ENCODE results near the gene PRIMA1. TPM values are rescaled to one million over a fixed set of nuclear protein-coding genes. Genes with fewer than 3 reads are reported as not detected.

PRIMA1 gene
- total RNA-seq, 1 experiment from 2014 or later: 4.9 TPM

DNA sequence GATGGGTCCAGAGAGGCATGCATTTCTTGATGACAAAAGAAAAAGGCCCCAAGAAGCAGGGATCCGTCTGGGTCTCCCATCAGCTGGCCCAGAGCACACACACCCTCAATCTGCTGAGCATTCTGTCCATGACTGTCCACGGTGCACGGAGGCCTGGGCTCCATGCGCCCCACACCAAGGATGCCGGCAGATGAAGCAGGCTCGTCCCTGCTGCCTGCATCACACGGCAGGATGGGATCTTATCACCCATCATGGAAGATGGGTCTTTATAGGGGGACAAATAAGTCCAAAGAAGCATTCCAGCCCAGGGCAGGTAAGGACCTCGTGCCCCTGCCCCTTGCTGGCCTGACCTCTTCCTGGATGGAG, 59.7 kb downstream of the PRIMA1 start:
- no peaks in the 10 kb centered on the region for H3K36me3 Mint-ChIP-seq
- POLR2A ChIA-PET: no interaction called here
- H3K4me1 Mint-ChIP-seq: peaks cover 4% of the 10 kb centered on the region; the same call in 1 of the 2 replicates
- no peak overlapping the region for H3K27ac Mint-ChIP-seq
- no peak overlapping the region for H3K4me3 Mint-ChIP-seq
- H3K9me3 Mint-ChIP-seq: peaks cover 5% of the 10 kb centered on the region; the same call in 1 of the 2 replicates
- H3K27me3 Mint-ChIP-seq (ENCODE audit: low read depth): no peaks in the 10 kb centered on the region
- DNase-seq (ENCODE audit: low spot score) (no peak), ATAC-seq (no peak)
- TF ChIP-seq ESRRA (CRISPR knock-in tag; IDR thresholded peaks at IDR 0.05; ENCODE audit: borderline replicate concordance) (no peak), FOXK1 (CRISPR knock-in tag; IDR thresholded peaks at IDR 0.05) (no peak), ZNF317 (CRISPR knock-in tag; IDR thresholded peaks at IDR 0.05; ENCODE audit: borderline replicate concordance, low read depth) (no peak), OVOL2 (CRISPR knock-in tag; IDR thresholded peaks at IDR 0.05; ENCODE audit: borderline replicate concordance) (no peak), TCF7 (CRISPR knock-in tag; IDR thresholded peaks at IDR 0.05; ENCODE audit: low read depth) (no peak), ZNF263 (CRISPR knock-in tag; IDR thresholded peaks at IDR 0.05; ENCODE audit: low read depth) (no peak), SMAD3 (CRISPR knock-in tag; IDR thresholded peaks at IDR 0.05; ENCODE audit: borderline replicate concordance) (no peak), ELF4 (CRISPR knock-in tag; IDR thresholded peaks at IDR 0.05; ENCODE audit: low read depth) (no peak), ATF1 (CRISPR knock-in tag; IDR thresholded peaks at IDR 0.05) (no peak)
- TF ChIP-seq, protein P1, sequence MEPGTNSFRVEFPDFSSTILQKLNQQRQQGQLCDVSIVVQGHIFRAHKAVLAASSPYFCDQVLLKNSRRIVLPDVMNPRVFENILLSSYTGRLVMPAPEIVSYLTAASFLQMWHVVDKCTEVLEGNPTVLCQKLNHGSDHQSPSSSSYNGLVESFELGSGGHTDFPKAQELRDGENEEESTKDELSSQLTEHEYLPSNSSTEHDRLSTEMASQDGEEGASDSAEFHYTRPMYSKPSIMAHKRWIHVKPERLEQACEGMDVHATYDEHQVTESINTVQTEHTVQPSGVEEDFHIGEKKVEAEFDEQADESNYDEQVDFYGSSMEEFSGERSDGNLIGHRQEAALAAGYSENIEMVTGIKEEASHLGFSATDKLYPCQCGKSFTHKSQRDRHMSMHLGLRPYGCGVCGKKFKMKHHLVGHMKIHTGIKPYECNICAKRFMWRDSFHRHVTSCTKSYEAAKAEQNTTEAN (CRISPR knock-in tag; IDR thresholded peaks at IDR 0.05): no peak
- TF ChIP-seq, protein P2, sequence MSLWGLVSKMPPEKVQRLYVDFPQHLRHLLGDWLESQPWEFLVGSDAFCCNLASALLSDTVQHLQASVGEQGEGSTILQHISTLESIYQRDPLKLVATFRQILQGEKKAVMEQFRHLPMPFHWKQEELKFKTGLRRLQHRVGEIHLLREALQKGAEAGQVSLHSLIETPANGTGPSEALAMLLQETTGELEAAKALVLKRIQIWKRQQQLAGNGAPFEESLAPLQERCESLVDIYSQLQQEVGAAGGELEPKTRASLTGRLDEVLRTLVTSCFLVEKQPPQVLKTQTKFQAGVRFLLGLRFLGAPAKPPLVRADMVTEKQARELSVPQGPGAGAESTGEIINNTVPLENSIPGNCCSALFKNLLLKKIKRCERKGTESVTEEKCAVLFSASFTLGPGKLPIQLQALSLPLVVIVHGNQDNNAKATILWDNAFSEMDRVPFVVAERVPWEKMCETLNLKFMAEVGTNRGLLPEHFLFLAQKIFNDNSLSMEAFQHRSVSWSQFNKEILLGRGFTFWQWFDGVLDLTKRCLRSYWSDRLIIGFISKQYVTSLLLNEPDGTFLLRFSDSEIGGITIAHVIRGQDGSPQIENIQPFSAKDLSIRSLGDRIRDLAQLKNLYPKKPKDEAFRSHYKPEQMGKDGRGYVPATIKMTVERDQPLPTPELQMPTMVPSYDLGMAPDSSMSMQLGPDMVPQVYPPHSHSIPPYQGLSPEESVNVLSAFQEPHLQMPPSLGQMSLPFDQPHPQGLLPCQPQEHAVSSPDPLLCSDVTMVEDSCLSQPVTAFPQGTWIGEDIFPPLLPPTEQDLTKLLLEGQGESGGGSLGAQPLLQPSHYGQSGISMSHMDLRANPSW (CRISPR knock-in tag; conservative IDR thresholded peaks at IDR 0.05; ENCODE audit: low read depth): no peak
- TF ChIP-seq, protein P3, sequence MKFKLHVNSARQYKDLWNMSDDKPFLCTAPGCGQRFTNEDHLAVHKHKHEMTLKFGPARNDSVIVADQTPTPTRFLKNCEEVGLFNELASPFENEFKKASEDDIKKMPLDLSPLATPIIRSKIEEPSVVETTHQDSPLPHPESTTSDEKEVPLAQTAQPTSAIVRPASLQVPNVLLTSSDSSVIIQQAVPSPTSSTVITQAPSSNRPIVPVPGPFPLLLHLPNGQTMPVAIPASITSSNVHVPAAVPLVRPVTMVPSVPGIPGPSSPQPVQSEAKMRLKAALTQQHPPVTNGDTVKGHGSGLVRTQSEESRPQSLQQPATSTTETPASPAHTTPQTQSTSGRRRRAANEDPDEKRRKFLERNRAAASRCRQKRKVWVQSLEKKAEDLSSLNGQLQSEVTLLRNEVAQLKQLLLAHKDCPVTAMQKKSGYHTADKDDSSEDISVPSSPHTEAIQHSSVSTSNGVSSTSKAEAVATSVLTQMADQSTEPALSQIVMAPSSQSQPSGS (CRISPR knock-in tag; IDR thresholded peaks at IDR 0.05; ENCODE audit: borderline replicate concordance, low read depth): no peak
- TF ChIP-seq, protein P4, sequence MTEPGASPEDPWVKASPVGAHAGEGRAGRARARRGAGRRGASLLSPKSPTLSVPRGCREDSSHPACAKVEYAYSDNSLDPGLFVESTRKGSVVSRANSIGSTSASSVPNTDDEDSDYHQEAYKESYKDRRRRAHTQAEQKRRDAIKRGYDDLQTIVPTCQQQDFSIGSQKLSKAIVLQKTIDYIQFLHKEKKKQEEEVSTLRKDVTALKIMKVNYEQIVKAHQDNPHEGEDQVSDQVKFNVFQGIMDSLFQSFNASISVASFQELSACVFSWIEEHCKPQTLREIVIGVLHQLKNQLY (CRISPR knock-in tag; IDR thresholded peaks at IDR 0.05): no peak
- CTCF ChIA-PET: no interaction called here

DNA sequence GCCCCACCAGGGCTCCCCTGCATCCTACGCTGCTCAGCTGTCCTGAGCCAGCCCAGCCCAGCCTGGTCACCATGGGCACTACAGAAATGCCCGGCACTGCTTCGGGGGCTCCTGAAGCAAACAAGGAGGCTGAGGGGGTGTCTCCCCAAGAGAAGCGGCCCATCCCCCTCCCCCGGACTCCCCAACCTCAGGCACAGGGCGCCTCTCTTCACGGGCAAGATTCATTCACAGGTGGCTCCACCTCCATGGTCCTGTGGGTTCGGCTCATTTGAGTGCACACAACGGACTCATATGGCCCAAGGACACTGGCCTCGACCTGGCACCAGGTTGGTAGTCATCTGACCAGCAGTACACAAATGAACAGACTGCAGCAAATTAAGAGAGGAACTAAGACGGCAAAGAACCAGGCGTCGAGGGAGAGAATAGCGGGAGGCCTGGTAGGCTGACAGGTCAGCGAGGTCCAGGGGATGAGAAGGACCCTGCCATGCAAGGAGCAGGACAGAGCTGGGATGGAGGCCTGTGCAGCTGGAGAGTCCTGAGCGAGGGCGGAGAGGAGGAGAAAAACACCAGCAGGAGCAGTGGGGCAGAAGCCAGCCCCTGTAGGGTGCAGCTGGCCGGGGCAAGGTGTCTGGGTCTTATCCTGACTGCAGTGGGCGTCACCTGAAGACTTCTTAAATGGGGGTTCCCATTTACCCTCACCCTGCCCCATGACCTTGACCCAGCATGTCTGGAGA, 60.2 kb downstream of the PRIMA1 start:
- Mint-ChIP-seq H3K27ac (no peak overlapping the region), H3K4me3 (no peak overlapping the region), H3K36me3 (no peaks in the 10 kb centered on the region), H3K9me3 (peaks cover 5% of the 10 kb centered on the region; the same call in 1 of the 2 replicates), H3K27me3 (ENCODE audit: low read depth) (no peaks in the 10 kb centered on the region), H3K4me1 (peaks cover 4% of the 10 kb centered on the region; the same call in 1 of the 2 replicates)
- ATAC-seq (no peak), DNase-seq (ENCODE audit: low spot score) (no peak)
- CTCF ChIA-PET: no interaction called here
- POLR2A ChIA-PET: no interaction called here
- TF ChIP-seq, protein P5, sequence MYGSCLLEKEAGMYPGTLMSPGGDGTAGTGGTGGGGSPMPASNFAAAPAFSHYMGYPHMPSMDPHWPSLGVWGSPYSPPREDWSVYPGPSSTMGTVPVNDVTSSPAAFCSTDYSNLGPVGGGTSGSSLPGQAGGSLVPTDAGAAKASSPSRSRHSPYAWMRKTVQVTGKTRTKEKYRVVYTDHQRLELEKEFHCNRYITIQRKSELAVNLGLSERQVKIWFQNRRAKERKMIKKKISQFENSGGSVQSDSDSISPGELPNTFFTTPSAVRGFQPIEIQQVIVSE (CRISPR knock-in tag; IDR thresholded peaks at IDR 0.05; ENCODE audit: borderline replicate concordance): no peak
- TF ChIP-seq SOX15 (CRISPR knock-in tag; IDR thresholded peaks at IDR 0.05): no peak
- no peak for TF ChIP-seq CREB1 (CRISPR knock-in tag; IDR thresholded peaks at IDR 0.05)
- TF ChIP-seq, protein P6, sequence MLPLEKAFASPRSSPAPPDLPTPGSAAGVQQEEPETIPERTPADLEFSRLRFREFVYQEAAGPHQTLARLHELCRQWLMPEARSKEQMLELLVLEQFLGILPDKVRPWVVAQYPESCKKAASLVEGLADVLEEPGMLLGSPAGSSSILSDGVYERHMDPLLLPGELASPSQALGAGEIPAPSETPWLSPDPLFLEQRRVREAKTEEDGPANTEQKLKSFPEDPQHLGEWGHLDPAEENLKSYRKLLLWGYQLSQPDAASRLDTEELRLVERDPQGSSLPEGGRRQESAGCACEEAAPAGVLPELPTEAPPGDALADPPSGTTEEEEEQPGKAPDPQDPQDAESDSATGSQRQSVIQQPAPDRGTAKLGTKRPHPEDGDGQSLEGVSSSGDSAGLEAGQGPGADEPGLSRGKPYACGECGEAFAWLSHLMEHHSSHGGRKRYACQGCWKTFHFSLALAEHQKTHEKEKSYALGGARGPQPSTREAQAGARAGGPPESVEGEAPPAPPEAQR (CRISPR knock-in tag; IDR thresholded peaks at IDR 0.05): no peak
- TF ChIP-seq, protein P7, sequence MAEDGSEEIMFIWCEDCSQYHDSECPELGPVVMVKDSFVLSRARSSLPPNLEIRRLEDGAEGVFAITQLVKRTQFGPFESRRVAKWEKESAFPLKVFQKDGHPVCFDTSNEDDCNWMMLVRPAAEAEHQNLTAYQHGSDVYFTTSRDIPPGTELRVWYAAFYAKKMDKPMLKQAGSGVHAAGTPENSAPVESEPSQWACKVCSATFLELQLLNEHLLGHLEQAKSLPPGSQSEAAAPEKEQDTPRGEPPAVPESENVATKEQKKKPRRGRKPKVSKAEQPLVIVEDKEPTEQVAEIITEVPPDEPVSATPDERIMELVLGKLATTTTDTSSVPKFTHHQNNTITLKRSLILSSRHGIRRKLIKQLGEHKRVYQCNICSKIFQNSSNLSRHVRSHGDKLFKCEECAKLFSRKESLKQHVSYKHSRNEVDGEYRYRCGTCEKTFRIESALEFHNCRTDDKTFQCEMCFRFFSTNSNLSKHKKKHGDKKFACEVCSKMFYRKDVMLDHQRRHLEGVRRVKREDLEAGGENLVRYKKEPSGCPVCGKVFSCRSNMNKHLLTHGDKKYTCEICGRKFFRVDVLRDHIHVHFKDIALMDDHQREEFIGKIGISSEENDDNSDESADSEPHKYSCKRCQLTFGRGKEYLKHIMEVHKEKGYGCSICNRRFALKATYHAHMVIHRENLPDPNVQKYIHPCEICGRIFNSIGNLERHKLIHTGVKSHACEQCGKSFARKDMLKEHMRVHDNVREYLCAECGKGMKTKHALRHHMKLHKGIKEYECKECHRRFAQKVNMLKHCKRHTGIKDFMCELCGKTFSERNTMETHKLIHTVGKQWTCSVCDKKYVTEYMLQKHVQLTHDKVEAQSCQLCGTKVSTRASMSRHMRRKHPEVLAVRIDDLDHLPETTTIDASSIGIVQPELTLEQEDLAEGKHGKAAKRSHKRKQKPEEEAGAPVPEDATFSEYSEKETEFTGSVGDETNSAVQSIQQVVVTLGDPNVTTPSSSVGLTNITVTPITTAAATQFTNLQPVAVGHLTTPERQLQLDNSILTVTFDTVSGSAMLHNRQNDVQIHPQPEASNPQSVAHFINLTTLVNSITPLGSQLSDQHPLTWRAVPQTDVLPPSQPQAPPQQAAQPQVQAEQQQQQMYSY (CRISPR knock-in tag; IDR thresholded peaks at IDR 0.05): no peak
- TF ChIP-seq, protein P1 (CRISPR knock-in tag; IDR thresholded peaks at IDR 0.05): no peak
- no peak for TF ChIP-seq ZNF396 (CRISPR knock-in tag; IDR thresholded peaks at IDR 0.05; ENCODE audit: borderline replicate concordance)
- no peak for TF ChIP-seq ZNF263 (CRISPR knock-in tag; IDR thresholded peaks at IDR 0.05; ENCODE audit: low read depth)
- no peak for TF ChIP-seq HMGA2 (CRISPR knock-in tag; IDR thresholded peaks at IDR 0.05)
